ENCODE data around the gene C1QTNF6.

C1QTNF6 gene

GRCh38 chr22:37206841-37207821 is 19.1 kb upstream of the C1QTNF6 start:
- no peak overlapping the region for H2AK5ac ChIP-seq (ENCODE audit: low read length, severe bottlenecking)
- peaks cover 11% of the 10 kb centered on the region for H3K4me1 ChIP-seq (ENCODE audit: control insufficient read depth, insufficient read depth, low read depth, low read length)
- no peak overlapping the region for H3K23ac ChIP-seq (ENCODE audit: low read length in 2 of 2)
- H3K79me1 ChIP-seq (replicated peaks; ENCODE audit: low read length, poor library complexity, severe bottlenecking), result no peaks in the 10 kb centered on the region
- peaks cover 20 to 48% of the 10 kb centered on the region in 2 experiments for H3K27me3 ChIP-seq (ENCODE audit: control insufficient read depth in 1 of 2, insufficient read depth in 1 of 2, low read length in 2 of 2)
- H3K27ac ChIP-seq (ENCODE audit: low read length, poor library complexity, severe bottlenecking), result no peak overlapping the region
- H2AFZ ChIP-seq (ENCODE audit: low read depth, low read length), result no peak overlapping the region
- no peak overlapping the region for H2BK12ac ChIP-seq (ENCODE audit: low read length in 2 of 2)
- 92% methylated on average over 71 of the region's 71 CpGs for WGBS
- H3K18ac ChIP-seq (ENCODE audit: low read depth in 1 of 2, low read length in 2 of 2), result no peak overlapping the region
- no peak for DNase-seq
- no peak overlapping the region for H3K4ac ChIP-seq (ENCODE audit: low read depth in 1 of 2, low read length in 2 of 2)
- H4K91ac ChIP-seq (ENCODE audit: low read length), result peak overlapping the region; percentile 16
- H2BK15ac ChIP-seq (ENCODE audit: low read depth, poor library complexity, severe bottlenecking), result peak overlapping the region; percentile 37
- no peaks in the 10 kb centered on the region for H3K9me3 ChIP-seq (ENCODE audit: control insufficient read depth, low read length)
- no peak overlapping the region for H2BK120ac ChIP-seq (ENCODE audit: low read depth, low read length)
- H3K36me3 ChIP-seq (ENCODE audit: control insufficient read depth in 1 of 2, insufficient read depth in 2 of 2, low read depth in 1 of 2, low read length in 2 of 2), result no peaks in the 10 kb centered on the region
- H2BK5ac ChIP-seq (ENCODE audit: low read depth, low read length, poor library complexity, severe bottlenecking), result no peak overlapping the region
- H3K4me2 ChIP-seq (ENCODE audit: low read length, poor library complexity, severe bottlenecking), result no peak overlapping the region
- no peak overlapping the region for H3K9ac ChIP-seq (ENCODE audit: low read length)
- no peak overlapping the region for H4K8ac ChIP-seq (ENCODE audit: low read length)
- H3K4me3 ChIP-seq (ENCODE audit: insufficient read depth in 1 of 2, low read depth in 1 of 2, low read length in 2 of 2), result no peak overlapping the region
- no peak overlapping the region for H3K14ac ChIP-seq (ENCODE audit: low read length in 2 of 2)

GRCh38 chr22:37206118-37206840 is 18.2 kb upstream of the C1QTNF6 start:
- H4K91ac ChIP-seq (ENCODE audit: low read length), result peak overlapping the region; percentile 22
- H2BK120ac ChIP-seq (ENCODE audit: low read depth, low read length), result no peak overlapping the region
- H3K27me3 ChIP-seq (ENCODE audit: control insufficient read depth in 1 of 2, insufficient read depth in 1 of 2, low read length in 2 of 2), result peaks cover 12 to 40% of the 10 kb centered on the region in 2 experiments
- H3K9ac ChIP-seq (ENCODE audit: low read length), result no peak overlapping the region
- no peaks in the 10 kb centered on the region for H3K36me3 ChIP-seq (ENCODE audit: control insufficient read depth in 1 of 2, insufficient read depth in 2 of 2, low read depth in 1 of 2, low read length in 2 of 2)
- no peaks in the 10 kb centered on the region for H3K79me1 ChIP-seq (replicated peaks; ENCODE audit: low read length, poor library complexity, severe bottlenecking)
- H3K4me3 ChIP-seq (ENCODE audit: insufficient read depth in 1 of 2, low read depth in 1 of 2, low read length in 2 of 2), result no peak overlapping the region
- H4K8ac ChIP-seq (ENCODE audit: low read length), result no peak overlapping the region
- no peak overlapping the region for H3K4me2 ChIP-seq (ENCODE audit: low read length, poor library complexity, severe bottlenecking)
- H2BK12ac ChIP-seq (ENCODE audit: low read length in 2 of 2), result no peak overlapping the region
- H3K4ac ChIP-seq (ENCODE audit: low read depth in 1 of 2, low read length in 2 of 2), result no peak overlapping the region
- no peak overlapping the region for H2BK5ac ChIP-seq (ENCODE audit: low read depth, low read length, poor library complexity, severe bottlenecking)
- peaks cover 9% of the 10 kb centered on the region for H3K4me1 ChIP-seq (ENCODE audit: control insufficient read depth, insufficient read depth, low read depth, low read length)
- H3K14ac ChIP-seq (ENCODE audit: low read length in 2 of 2), result no peak overlapping the region
- no peak overlapping the region for H3K23ac ChIP-seq (ENCODE audit: low read length in 2 of 2)
- no peak overlapping the region for H3K27ac ChIP-seq (ENCODE audit: low read length, poor library complexity, severe bottlenecking)
- no peak overlapping the region for H3K18ac ChIP-seq (ENCODE audit: low read depth in 1 of 2, low read length in 2 of 2)
- no peak for DNase-seq
- H3K9me3 ChIP-seq (ENCODE audit: control insufficient read depth, low read length), result no peaks in the 10 kb centered on the region
- no peak overlapping the region for H2AFZ ChIP-seq (ENCODE audit: low read depth, low read length)
- 87% methylated on average over 14 of the region's 16 CpGs for WGBS
- no peak overlapping the region for H2AK5ac ChIP-seq (ENCODE audit: low read length, severe bottlenecking)
- no peak overlapping the region for H2BK15ac ChIP-seq (ENCODE audit: low read depth, poor library complexity, severe bottlenecking)

DNA sequence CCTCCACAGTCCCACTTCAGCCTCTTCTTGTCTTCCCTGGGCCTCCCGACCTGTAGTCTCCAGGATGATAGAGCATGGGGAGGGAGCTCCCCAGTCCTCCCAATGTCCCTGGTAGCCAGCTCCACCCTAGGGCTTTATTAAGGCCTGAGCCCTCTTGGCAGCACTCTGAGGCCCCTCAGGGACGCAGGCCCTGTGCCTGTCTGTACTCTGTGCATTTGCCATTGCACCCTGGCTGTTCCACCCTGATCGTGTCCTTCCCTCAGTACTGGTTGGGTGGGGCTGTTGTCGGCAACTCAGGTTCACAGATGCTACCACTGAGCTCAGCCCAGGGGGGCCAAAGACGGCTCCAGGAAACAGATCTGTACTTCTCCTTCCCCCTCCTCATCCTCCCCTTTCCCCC is 17.0 kb upstream of the C1QTNF6 start:
- Histone ChIP-seq H3K79me1 (replicated peaks; ENCODE audit: low read length, poor library complexity, severe bottlenecking) (no peaks in the 10 kb centered on the region), H3K23ac (ENCODE audit: low read length in 2 of 2) (no peak overlapping the region), H3K4me2 (ENCODE audit: low read length, poor library complexity, severe bottlenecking) (no peak overlapping the region), H3K4ac (ENCODE audit: low read depth in 1 of 2, low read length in 2 of 2) (no peak overlapping the region), H2BK15ac (ENCODE audit: low read depth, poor library complexity, severe bottlenecking) (no peak overlapping the region), H4K91ac (ENCODE audit: low read length) (no peak overlapping the region), H3K4me3 (ENCODE audit: insufficient read depth in 1 of 2, low read depth in 1 of 2, low read length in 2 of 2) (no peak overlapping the region), H2BK12ac (ENCODE audit: low read length in 2 of 2) (no peak overlapping the region), H3K9me3 (ENCODE audit: control insufficient read depth, low read length) (no peaks in the 10 kb centered on the region), H3K27me3 (ENCODE audit: control insufficient read depth in 1 of 2, insufficient read depth in 1 of 2, low read length in 2 of 2) (peaks cover under 1 to 27% of the 10 kb centered on the region in 2 experiments), H4K8ac (ENCODE audit: low read length) (no peak overlapping the region), H2BK5ac (ENCODE audit: low read depth, low read length, poor library complexity, severe bottlenecking) (no peak overlapping the region), H3K9ac (ENCODE audit: low read length) (no peak overlapping the region), H3K27ac (ENCODE audit: low read length, poor library complexity, severe bottlenecking) (no peak overlapping the region), H3K14ac (ENCODE audit: low read length in 2 of 2) (no peak overlapping the region), H3K4me1 (ENCODE audit: control insufficient read depth, insufficient read depth, low read depth, low read length) (peaks cover 10% of the 10 kb centered on the region), H3K18ac (ENCODE audit: low read depth in 1 of 2, low read length in 2 of 2) (no peak overlapping the region), H3K36me3 (ENCODE audit: control insufficient read depth in 1 of 2, insufficient read depth in 2 of 2, low read depth in 1 of 2, low read length in 2 of 2) (no peaks in the 10 kb centered on the region), H2BK120ac (ENCODE audit: low read depth, low read length) (no peak overlapping the region), H2AFZ (ENCODE audit: low read depth, low read length) (no peak overlapping the region), H2AK5ac (ENCODE audit: low read length, severe bottlenecking) (no peak overlapping the region)
- 86% methylated on average over 5 of the region's 5 CpGs for WGBS
- DNase-seq, result no peak

- Histone ChIP-seq H3K27me3 (ENCODE audit: control insufficient read depth in 1 of 2, insufficient read depth in 1 of 2, low read length in 2 of 2) (peaks cover 0 to 18% of the 10 kb centered on the region in 2 experiments), H3K4me3 (ENCODE audit: insufficient read depth in 1 of 2, low read depth in 1 of 2, low read length in 2 of 2) (no peak overlapping the region), H2BK15ac (ENCODE audit: low read depth, poor library complexity, severe bottlenecking) (peak overlapping the region; percentile 8), H3K18ac (ENCODE audit: low read depth in 1 of 2, low read length in 2 of 2) (no peak overlapping the region), H2BK12ac (ENCODE audit: low read length in 2 of 2) (no peak overlapping the region), H3K27ac (ENCODE audit: low read length, poor library complexity, severe bottlenecking) (no peak overlapping the region), H2AK5ac (ENCODE audit: low read length, severe bottlenecking) (no peak overlapping the region), H3K4me2 (ENCODE audit: low read length, poor library complexity, severe bottlenecking) (no peak overlapping the region), H2AFZ (ENCODE audit: low read depth, low read length) (no peak overlapping the region), H3K4me1 (ENCODE audit: control insufficient read depth, insufficient read depth, low read depth, low read length) (peaks cover 13% of the 10 kb centered on the region), H3K14ac (ENCODE audit: low read length in 2 of 2) (no peak overlapping the region), H4K91ac (ENCODE audit: low read length) (no peak overlapping the region), H3K79me1 (replicated peaks; ENCODE audit: low read length, poor library complexity, severe bottlenecking) (no peaks in the 10 kb centered on the region), H3K4ac (ENCODE audit: low read depth in 1 of 2, low read length in 2 of 2) (no peak overlapping the region), H3K36me3 (ENCODE audit: control insufficient read depth in 1 of 2, insufficient read depth in 2 of 2, low read depth in 1 of 2, low read length in 2 of 2) (no peaks in the 10 kb centered on the region), H3K23ac (ENCODE audit: low read length in 2 of 2) (no peak overlapping the region), H3K9ac (ENCODE audit: low read length) (no peak overlapping the region), H4K8ac (ENCODE audit: low read length) (no peak overlapping the region), H3K9me3 (ENCODE audit: control insufficient read depth, low read length) (no peaks in the 10 kb centered on the region), H2BK120ac (ENCODE audit: low read depth, low read length) (no peak overlapping the region), H2BK5ac (ENCODE audit: low read depth, low read length, poor library complexity, severe bottlenecking) (no peak overlapping the region)
- 91% methylated on average over 5 of the region's 5 CpGs for WGBS
- DNase-seq, result no peak
Observed at GRCh38 chr22:37204045-37204655, 16.1 kb upstream of the C1QTNF6 start.
